HL-60 (cell line): ENCODE measurements around the gene LAMA3.

Experiments
- CTCF ChIP-seq: IDR thresholded peaks from one replicate; pipeline ENCODE4 v1.5.1; 2011; ENCODE audit warnings: low read length, control low read depth, inconsistent platforms; ENCODE audit not compliant: insufficient read depth
- GABPA ChIP-seq: IDR thresholded peaks from 2 replicates; pipeline ENCODE4 v1.6.1; 2012; ENCODE audit warnings: low read depth
- POLR2AphosphoS5 ChIP-seq: IDR thresholded peaks from 2 replicates; pipeline ENCODE4 v1.6.1; 2012; ENCODE audit warnings: low read depth
- REST ChIP-seq: IDR thresholded peaks from 2 replicates; pipeline ENCODE4 v1.6.1; 2012; ENCODE audit warnings: low read depth; ENCODE audit not compliant: insufficient replicate concordance
- SPI1 ChIP-seq: IDR thresholded peaks from 2 replicates; pipeline ENCODE4 v1.6.1; 2012; ENCODE audit warnings: low read depth, mild to moderate bottlenecking, borderline replicate concordance

DNA sequence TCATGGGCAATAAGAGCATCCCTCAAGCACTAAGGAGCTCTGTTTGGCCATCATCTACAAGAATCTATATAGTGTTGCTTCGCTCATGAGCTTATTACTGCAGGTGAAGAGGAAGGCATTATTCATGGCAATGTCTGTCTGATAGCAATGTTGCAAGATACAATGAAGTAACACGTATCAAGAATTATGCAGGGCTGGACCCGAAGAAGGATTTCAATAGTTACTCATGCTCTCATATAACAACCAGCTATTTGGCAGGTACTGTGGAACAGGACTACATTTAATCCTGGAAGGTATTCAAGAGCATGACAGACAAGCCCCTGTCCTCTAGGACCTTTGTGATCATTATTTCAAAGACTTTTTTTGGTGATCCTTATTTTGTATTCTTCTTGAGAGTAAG lies 109.6 kb downstream of the LAMA3 start:
- TF ChIP-seq CTCF (no peak), POLR2AphosphoS5 (no peak), GABPA (no peak), REST (no peak), SPI1 (no peak)
